Measurements from ENCODE around the gene ZNF385D.

Gene ZNF385D

DNA sequence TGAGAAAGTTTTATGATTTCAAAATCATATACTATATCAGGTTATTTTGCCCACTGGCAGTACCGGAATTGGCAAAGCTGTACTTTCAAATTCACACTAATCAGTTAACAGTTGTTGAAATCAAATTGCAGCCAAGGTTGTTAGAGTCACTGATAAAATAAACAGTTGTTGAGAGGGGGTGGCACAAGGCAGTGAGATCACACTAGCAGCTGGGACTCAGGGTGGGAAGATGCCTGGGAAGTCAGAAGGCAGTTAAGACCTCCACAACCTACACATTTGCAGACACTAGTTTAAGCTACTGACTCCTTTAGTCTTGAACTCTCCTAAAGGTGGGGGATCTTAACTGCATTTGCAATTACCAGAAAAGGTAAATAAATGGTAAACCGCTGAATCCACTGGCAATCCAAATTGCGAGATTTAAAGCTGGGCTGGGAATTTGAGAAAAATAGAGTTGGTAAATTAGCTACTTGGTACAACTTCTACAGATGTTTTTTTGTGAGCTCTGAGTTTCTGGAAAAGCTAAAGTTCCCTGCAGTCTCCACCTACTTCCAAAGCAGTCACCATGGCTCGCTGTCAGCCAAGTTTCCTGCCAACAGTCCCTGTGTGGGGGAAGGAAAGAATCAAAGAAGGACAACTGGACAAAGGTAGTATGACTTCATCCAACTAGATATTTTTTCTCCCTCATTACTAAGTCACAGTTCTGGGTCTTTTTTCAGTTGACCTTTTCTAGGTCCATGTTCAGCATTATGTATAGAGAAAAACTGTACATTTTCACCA lies 105.7 kb downstream of the ZNF385D start:
- ATAC-seq (ENCODE audit: low read depth) (no peak), DNase-seq (ENCODE audit: low spot score) (no peak)
- Histone ChIP-seq H3K27me3 (ENCODE audit: insufficient read depth, poor library complexity, severe bottlenecking) (no peaks in the 10 kb centered on the region), H3K9me3 (ENCODE audit: severe bottlenecking) (no peaks in the 10 kb centered on the region), H3K4me3 (ENCODE audit: severe bottlenecking) (no peak overlapping the region), H3K36me3 (ENCODE audit: low read depth) (no peaks in the 10 kb centered on the region), H3K27ac (ENCODE audit: poor library complexity, severe bottlenecking) (no peak overlapping the region), H3K4me1 (ENCODE audit: insufficient read depth, poor library complexity, severe bottlenecking) (no peaks in the 10 kb centered on the region)
- TF ChIP-seq, protein P1, sequence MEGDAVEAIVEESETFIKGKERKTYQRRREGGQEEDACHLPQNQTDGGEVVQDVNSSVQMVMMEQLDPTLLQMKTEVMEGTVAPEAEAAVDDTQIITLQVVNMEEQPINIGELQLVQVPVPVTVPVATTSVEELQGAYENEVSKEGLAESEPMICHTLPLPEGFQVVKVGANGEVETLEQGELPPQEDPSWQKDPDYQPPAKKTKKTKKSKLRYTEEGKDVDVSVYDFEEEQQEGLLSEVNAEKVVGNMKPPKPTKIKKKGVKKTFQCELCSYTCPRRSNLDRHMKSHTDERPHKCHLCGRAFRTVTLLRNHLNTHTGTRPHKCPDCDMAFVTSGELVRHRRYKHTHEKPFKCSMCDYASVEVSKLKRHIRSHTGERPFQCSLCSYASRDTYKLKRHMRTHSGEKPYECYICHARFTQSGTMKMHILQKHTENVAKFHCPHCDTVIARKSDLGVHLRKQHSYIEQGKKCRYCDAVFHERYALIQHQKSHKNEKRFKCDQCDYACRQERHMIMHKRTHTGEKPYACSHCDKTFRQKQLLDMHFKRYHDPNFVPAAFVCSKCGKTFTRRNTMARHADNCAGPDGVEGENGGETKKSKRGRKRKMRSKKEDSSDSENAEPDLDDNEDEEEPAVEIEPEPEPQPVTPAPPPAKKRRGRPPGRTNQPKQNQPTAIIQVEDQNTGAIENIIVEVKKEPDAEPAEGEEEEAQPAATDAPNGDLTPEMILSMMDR (IDR thresholded peaks at IDR 0.05; ENCODE audit: poor library complexity, severe bottlenecking) = no peak

DNA sequence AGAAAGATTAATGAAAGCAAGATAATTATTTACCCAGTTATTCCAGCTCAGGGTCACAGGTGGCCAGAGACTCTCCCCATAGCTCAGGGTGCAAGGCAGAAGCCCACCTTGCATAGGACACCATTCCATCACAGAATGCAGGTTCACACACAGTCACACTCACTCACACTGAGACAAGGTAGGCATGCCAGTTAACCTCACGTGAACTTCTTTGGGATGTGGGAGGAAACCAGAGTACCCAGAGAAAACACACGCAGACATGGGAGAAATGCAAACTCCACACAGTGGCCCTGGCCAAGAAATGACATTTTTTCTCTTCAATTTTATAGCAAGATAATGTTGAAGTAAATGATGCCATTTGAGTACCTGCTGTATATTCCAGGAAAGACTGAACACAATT lies 106.7 kb downstream of the ZNF385D start:
- no peaks in the 10 kb centered on the region for H3K27me3 ChIP-seq (ENCODE audit: insufficient read depth, poor library complexity, severe bottlenecking)
- H3K9me3 ChIP-seq (ENCODE audit: severe bottlenecking) = peaks cover 3% of the 10 kb centered on the region
- H3K27ac ChIP-seq (ENCODE audit: poor library complexity, severe bottlenecking) = no peak overlapping the region
- DNase-seq (ENCODE audit: low spot score) (no peak), ATAC-seq (ENCODE audit: low read depth) (no peak)
- H3K4me1 ChIP-seq (ENCODE audit: insufficient read depth, poor library complexity, severe bottlenecking) = no peaks in the 10 kb centered on the region
- TF ChIP-seq, protein P1 (IDR thresholded peaks at IDR 0.05; ENCODE audit: poor library complexity, severe bottlenecking) = no peak
- no peaks in the 10 kb centered on the region for H3K36me3 ChIP-seq (ENCODE audit: low read depth)
- H3K4me3 ChIP-seq (ENCODE audit: severe bottlenecking) = no peak overlapping the region

DNA sequence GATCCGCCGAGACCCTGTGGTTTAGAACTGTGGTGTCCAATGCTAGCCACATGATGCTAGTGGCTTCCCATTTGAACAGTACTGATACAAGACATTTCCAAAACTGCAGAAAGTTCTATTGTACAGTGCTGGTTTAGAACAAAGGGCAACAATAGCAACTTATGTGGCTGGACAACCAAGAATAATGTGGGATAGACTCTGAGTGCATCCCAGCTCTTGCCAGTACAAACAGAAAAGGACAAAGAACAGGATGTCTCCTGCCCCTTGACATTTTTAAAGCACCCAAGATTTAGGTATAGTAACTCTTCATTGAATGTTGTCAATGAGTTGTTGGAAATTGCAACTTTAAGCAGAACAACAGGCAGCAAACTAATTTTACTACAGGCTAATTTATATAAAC lies 107.3 kb downstream of the ZNF385D start:
- Histone ChIP-seq H3K36me3 (ENCODE audit: low read depth) (no peaks in the 10 kb centered on the region), H3K9me3 (ENCODE audit: severe bottlenecking) (peaks cover 3% of the 10 kb centered on the region), H3K27ac (ENCODE audit: poor library complexity, severe bottlenecking) (no peak overlapping the region), H3K27me3 (ENCODE audit: insufficient read depth, poor library complexity, severe bottlenecking) (no peaks in the 10 kb centered on the region), H3K4me3 (ENCODE audit: severe bottlenecking) (no peak overlapping the region), H3K4me1 (ENCODE audit: insufficient read depth, poor library complexity, severe bottlenecking) (no peaks in the 10 kb centered on the region)
- DNase-seq (ENCODE audit: low spot score) = no peak
- ATAC-seq (ENCODE audit: low read depth) = no peak
- TF ChIP-seq, protein P1 (IDR thresholded peaks at IDR 0.05; ENCODE audit: poor library complexity, severe bottlenecking) = no peak

DNA sequence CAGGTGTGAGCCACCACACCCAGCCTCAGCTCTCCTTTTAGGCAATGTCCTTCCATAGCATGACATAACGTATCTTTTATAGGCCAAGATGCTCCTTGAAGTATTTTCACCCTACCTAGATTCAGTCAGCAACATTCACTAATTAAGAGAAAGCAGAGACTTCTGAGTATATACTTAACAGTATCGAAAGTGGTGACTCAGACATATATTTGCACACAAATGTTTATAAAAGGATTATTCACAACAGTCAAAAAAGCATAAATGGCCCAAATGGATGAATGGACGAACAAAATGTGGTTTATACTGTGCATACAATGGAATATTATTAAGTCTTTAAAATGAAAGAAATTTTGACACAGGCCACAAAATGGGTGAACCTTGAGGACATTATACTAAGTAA lies 108.6 kb downstream of the ZNF385D start:
- Histone ChIP-seq H3K4me1 (ENCODE audit: insufficient read depth, poor library complexity, severe bottlenecking) (no peaks in the 10 kb centered on the region), H3K27me3 (ENCODE audit: insufficient read depth, poor library complexity, severe bottlenecking) (no peaks in the 10 kb centered on the region), H3K9me3 (ENCODE audit: severe bottlenecking) (peaks cover 3% of the 10 kb centered on the region), H3K27ac (ENCODE audit: poor library complexity, severe bottlenecking) (no peak overlapping the region), H3K4me3 (ENCODE audit: severe bottlenecking) (no peak overlapping the region), H3K36me3 (ENCODE audit: low read depth) (no peaks in the 10 kb centered on the region)
- TF ChIP-seq, protein P1 (IDR thresholded peaks at IDR 0.05; ENCODE audit: poor library complexity, severe bottlenecking) = no peak
- ATAC-seq (ENCODE audit: low read depth) (no peak), DNase-seq (ENCODE audit: low spot score) (no peak)

DNA sequence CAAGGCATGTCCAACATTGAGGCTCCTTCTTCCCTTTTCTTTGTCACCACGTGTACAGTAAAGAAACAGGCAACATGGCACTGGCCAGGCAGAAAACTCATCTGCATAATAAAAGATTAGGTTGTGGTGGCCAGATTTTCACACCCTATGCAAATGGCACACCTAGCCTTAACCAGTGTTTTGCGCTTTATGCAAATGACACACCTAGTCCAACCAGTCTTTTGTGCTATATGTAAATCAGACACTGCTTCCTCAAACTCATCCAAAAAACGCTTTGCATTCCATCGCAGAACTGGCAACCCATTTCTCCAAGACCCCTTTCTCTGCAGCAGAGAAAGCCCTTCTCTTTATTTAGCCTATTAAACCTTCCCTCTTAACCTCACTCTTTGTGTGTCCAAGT lies 109.1 kb downstream of the ZNF385D start:
- no peak overlapping the region for H3K27ac ChIP-seq (ENCODE audit: poor library complexity, severe bottlenecking)
- TF ChIP-seq, protein P1 (IDR thresholded peaks at IDR 0.05; ENCODE audit: poor library complexity, severe bottlenecking) = no peak
- no peak overlapping the region for H3K4me3 ChIP-seq (ENCODE audit: severe bottlenecking)
- DNase-seq (ENCODE audit: low spot score) (no peak), ATAC-seq (ENCODE audit: low read depth) (no peak)
- no peaks in the 10 kb centered on the region for H3K4me1 ChIP-seq (ENCODE audit: insufficient read depth, poor library complexity, severe bottlenecking)
- peaks cover 3% of the 10 kb centered on the region for H3K9me3 ChIP-seq (ENCODE audit: severe bottlenecking)
- H3K36me3 ChIP-seq (ENCODE audit: low read depth) = no peaks in the 10 kb centered on the region
- no peaks in the 10 kb centered on the region for H3K27me3 ChIP-seq (ENCODE audit: insufficient read depth, poor library complexity, severe bottlenecking)
